ENCODE measurements around the gene FZD10.

DNA sequence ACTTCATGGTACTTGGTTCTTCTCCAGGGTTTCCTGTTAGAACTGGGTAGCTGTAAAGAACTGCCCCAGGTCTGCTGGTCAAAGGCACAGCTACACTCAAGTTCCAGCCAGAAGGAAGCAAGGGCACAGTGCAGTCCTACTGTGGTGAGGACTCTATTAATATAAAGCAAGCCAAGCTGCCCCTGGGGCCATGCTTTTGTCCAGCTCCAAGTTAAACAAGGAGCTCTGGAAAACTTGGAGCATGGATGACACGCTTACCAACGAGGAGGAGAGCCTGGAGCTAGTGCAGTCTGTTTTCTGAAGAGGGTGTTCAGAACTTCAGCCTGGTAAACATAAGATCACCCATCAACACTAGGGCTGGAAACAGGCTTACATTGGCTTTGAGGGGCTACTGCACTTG, 4.0 kb downstream of the FZD10 start:
- TF ChIP-seq, protein P1, sequence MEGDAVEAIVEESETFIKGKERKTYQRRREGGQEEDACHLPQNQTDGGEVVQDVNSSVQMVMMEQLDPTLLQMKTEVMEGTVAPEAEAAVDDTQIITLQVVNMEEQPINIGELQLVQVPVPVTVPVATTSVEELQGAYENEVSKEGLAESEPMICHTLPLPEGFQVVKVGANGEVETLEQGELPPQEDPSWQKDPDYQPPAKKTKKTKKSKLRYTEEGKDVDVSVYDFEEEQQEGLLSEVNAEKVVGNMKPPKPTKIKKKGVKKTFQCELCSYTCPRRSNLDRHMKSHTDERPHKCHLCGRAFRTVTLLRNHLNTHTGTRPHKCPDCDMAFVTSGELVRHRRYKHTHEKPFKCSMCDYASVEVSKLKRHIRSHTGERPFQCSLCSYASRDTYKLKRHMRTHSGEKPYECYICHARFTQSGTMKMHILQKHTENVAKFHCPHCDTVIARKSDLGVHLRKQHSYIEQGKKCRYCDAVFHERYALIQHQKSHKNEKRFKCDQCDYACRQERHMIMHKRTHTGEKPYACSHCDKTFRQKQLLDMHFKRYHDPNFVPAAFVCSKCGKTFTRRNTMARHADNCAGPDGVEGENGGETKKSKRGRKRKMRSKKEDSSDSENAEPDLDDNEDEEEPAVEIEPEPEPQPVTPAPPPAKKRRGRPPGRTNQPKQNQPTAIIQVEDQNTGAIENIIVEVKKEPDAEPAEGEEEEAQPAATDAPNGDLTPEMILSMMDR (IDR thresholded peaks at IDR 0.05) = no peak
- no peak for TF ChIP-seq POLR2A (IDR thresholded peaks at IDR 0.05)

All from testis (tissue), 2 donors.